ENCODE measurements around the gene CNGA2. TPM values are rescaled to one million over a fixed set of nuclear protein-coding genes. Genes with fewer than 3 reads are reported as not detected.

CNGA2 gene
- total RNA-seq, 1 donor from 2014 or later = not detected

GRCh38 chrX:151738751-151739150, 4.2 kb downstream of the CNGA2 start:
- no peak for TF ChIP-seq CTCF (conservative IDR thresholded peaks at IDR 0.05)
- Mint-ChIP-seq H3K36me3 (no peaks in the 10 kb centered on the region), H3K9me3 (no peaks in the 10 kb centered on the region), H3K4me1 (ENCODE audit: unreplicated experiment) (no peaks in the 10 kb centered on the region), H3K4me3 (no peak overlapping the region), H3K27ac (no peak overlapping the region), H3K27me3 (peaks cover 9% of the 10 kb centered on the region)
- DNase-seq (ENCODE audit: extremely low spot score, unreplicated experiment) = no peak

GRCh38 chrX:151741606-151742005, 7.1 kb downstream of the CNGA2 start:
- no peaks in the 10 kb centered on the region for H3K4me1 Mint-ChIP-seq (ENCODE audit: unreplicated experiment)
- TF ChIP-seq CTCF (conservative IDR thresholded peaks at IDR 0.05) = no peak
- DNase-seq (ENCODE audit: extremely low spot score, unreplicated experiment) = no peak
- H3K9me3 Mint-ChIP-seq = no peaks in the 10 kb centered on the region
- no peak overlapping the region for H3K4me3 Mint-ChIP-seq
- H3K27me3 Mint-ChIP-seq = peaks cover 4% of the 10 kb centered on the region
- H3K36me3 Mint-ChIP-seq = no peaks in the 10 kb centered on the region
- H3K27ac Mint-ChIP-seq = no peak overlapping the region

- Mint-ChIP-seq H3K27ac (no peak overlapping the region), H3K4me3 (no peak overlapping the region), H3K27me3 (peaks cover 2% of the 10 kb centered on the region), H3K4me1 (ENCODE audit: unreplicated experiment) (no peaks in the 10 kb centered on the region), H3K9me3 (no peaks in the 10 kb centered on the region), H3K36me3 (no peaks in the 10 kb centered on the region)
- no peak for DNase-seq (ENCODE audit: extremely low spot score, unreplicated experiment)
- TF ChIP-seq CTCF (conservative IDR thresholded peaks at IDR 0.05) = no peak
Measured at GRCh38 chrX:151742311-151742710, 7.8 kb downstream of the CNGA2 start.

GRCh38 chrX:151743651-151744470, 9.3 kb downstream of the CNGA2 start:
- H3K4me1 Mint-ChIP-seq (ENCODE audit: unreplicated experiment) = no peaks in the 10 kb centered on the region
- no peak overlapping the region for H3K27ac Mint-ChIP-seq
- no peak for TF ChIP-seq CTCF (conservative IDR thresholded peaks at IDR 0.05)
- peaks cover 4% of the 10 kb centered on the region for H3K27me3 Mint-ChIP-seq
- H3K4me3 Mint-ChIP-seq = no peak overlapping the region
- DNase-seq (ENCODE audit: extremely low spot score, unreplicated experiment) = no peak
- H3K9me3 Mint-ChIP-seq = no peaks in the 10 kb centered on the region
- no peaks in the 10 kb centered on the region for H3K36me3 Mint-ChIP-seq

GRCh38 chrX:151745651-151746050, 11.1 kb downstream of the CNGA2 start:
- Mint-ChIP-seq H3K9me3 (no peaks in the 10 kb centered on the region), H3K4me3 (no peak overlapping the region), H3K27ac (no peak overlapping the region), H3K4me1 (ENCODE audit: unreplicated experiment) (no peaks in the 10 kb centered on the region), H3K27me3 (peaks cover 9% of the 10 kb centered on the region), H3K36me3 (no peaks in the 10 kb centered on the region)
- no peak for DNase-seq (ENCODE audit: extremely low spot score, unreplicated experiment)
- no peak for TF ChIP-seq CTCF (conservative IDR thresholded peaks at IDR 0.05)

Measured in type B pancreatic cell (in vitro differentiated cells).